ENCODE data around the gene FABP7. TPM values are rescaled to one million over a fixed set of nuclear protein-coding genes. Genes with fewer than 3 reads are reported as not detected.
"Not testable (repeated sequence)": the region's sequence is repeated elsewhere in the genome, so short reads cannot be mapped to it uniquely, and the experiment has no call there.

The FABP7 gene
- total RNA-seq, 1 donor from 2014 or later = 256 TPM

- no peak for DNase-seq (ENCODE audit: low read depth, low spot score)
- no peak overlapping the region for H3K4me3 Mint-ChIP-seq
- no peaks in the 10 kb centered on the region for H3K27me3 Mint-ChIP-seq (ENCODE audit: low read depth)
- H3K27ac Mint-ChIP-seq (ENCODE audit: unreplicated experiment) = peak overlapping the region; percentile 79
- TF ChIP-seq CTCF (conservative IDR thresholded peaks at IDR 0.05) = no peak
- no peaks in the 10 kb centered on the region for H3K36me3 Mint-ChIP-seq (ENCODE audit: low read depth)
- no peaks in the 10 kb centered on the region for H3K9me3 Mint-ChIP-seq
- peaks cover 44% of the 10 kb centered on the region for H3K4me1 Mint-ChIP-seq
Observed at GRCh38 chr6:122735582-122735981, 43.9 kb upstream of the FABP7 start.

GRCh38 chr6:122736163-122736562 lies 43.4 kb upstream of the FABP7 start:
- DNase-seq (ENCODE audit: low read depth, low spot score) = no peak
- Mint-ChIP-seq H3K4me3 (no peak overlapping the region), H3K36me3 (ENCODE audit: low read depth) (no peaks in the 10 kb centered on the region), H3K27ac (ENCODE audit: unreplicated experiment) (no peak overlapping the region), H3K27me3 (ENCODE audit: low read depth) (no peaks in the 10 kb centered on the region), H3K4me1 (peaks cover 41% of the 10 kb centered on the region), H3K9me3 (no peaks in the 10 kb centered on the region)
- TF ChIP-seq CTCF (conservative IDR thresholded peaks at IDR 0.05) = no peak

- Mint-ChIP-seq H3K27ac (ENCODE audit: unreplicated experiment) (no peak overlapping the region), H3K27me3 (ENCODE audit: low read depth) (no peaks in the 10 kb centered on the region), H3K4me1 (peaks cover 41% of the 10 kb centered on the region), H3K36me3 (ENCODE audit: low read depth) (no peaks in the 10 kb centered on the region), H3K4me3 (no peak overlapping the region), H3K9me3 (no peaks in the 10 kb centered on the region)
- DNase-seq (ENCODE audit: low read depth, low spot score) = no peak
- no peak for TF ChIP-seq CTCF (conservative IDR thresholded peaks at IDR 0.05)
Observed at GRCh38 chr6:122736616-122737015, 42.9 kb upstream of the FABP7 start.

GRCh38 chr6:122740091-122740490 lies 39.4 kb upstream of the FABP7 start:
- DNase-seq (ENCODE audit: low read depth, low spot score) = no peak
- H3K36me3 Mint-ChIP-seq (ENCODE audit: low read depth) = no peaks in the 10 kb centered on the region
- no peak overlapping the region for H3K27ac Mint-ChIP-seq (ENCODE audit: unreplicated experiment)
- H3K4me1 Mint-ChIP-seq = peaks cover 16% of the 10 kb centered on the region
- no peak overlapping the region for H3K4me3 Mint-ChIP-seq
- no peak for TF ChIP-seq CTCF (conservative IDR thresholded peaks at IDR 0.05)
- H3K27me3 Mint-ChIP-seq (ENCODE audit: low read depth) = no peaks in the 10 kb centered on the region
- H3K9me3 Mint-ChIP-seq = no peaks in the 10 kb centered on the region

- Mint-ChIP-seq H3K27me3 (ENCODE audit: low read depth) (no peaks in the 10 kb centered on the region), H3K4me3 (no peak overlapping the region), H3K9me3 (no peaks in the 10 kb centered on the region), H3K27ac (ENCODE audit: unreplicated experiment) (no peak overlapping the region), H3K4me1 (peaks cover 8% of the 10 kb centered on the region), H3K36me3 (ENCODE audit: low read depth) (no peaks in the 10 kb centered on the region)
- no peak for DNase-seq (ENCODE audit: low read depth, low spot score)
- no peak for TF ChIP-seq CTCF (conservative IDR thresholded peaks at IDR 0.05)
Observed at GRCh38 chr6:122740936-122741335, 38.6 kb upstream of the FABP7 start.

GRCh38 chr6:122744247-122744646 lies 35.3 kb upstream of the FABP7 start:
- not testable (repeated sequence) for H3K9me3 Mint-ChIP-seq; H3K4me1 Mint-ChIP-seq; H3K27me3 Mint-ChIP-seq (ENCODE audit: low read depth); H3K36me3 Mint-ChIP-seq (ENCODE audit: low read depth); DNase-seq (ENCODE audit: low read depth, low spot score); H3K4me3 Mint-ChIP-seq
- peak overlapping the region; percentile 4 for H3K27ac Mint-ChIP-seq (ENCODE audit: unreplicated experiment)
- TF ChIP-seq CTCF (conservative IDR thresholded peaks at IDR 0.05) = peak; percentile 51

- not testable (repeated sequence) for H3K4me3 Mint-ChIP-seq; H3K9me3 Mint-ChIP-seq; H3K4me1 Mint-ChIP-seq; H3K36me3 Mint-ChIP-seq (ENCODE audit: low read depth); H3K27me3 Mint-ChIP-seq (ENCODE audit: low read depth); DNase-seq (ENCODE audit: low read depth, low spot score)
- peak overlapping the region; percentile 59 for H3K27ac Mint-ChIP-seq (ENCODE audit: unreplicated experiment)
Observed at GRCh38 chr6:122744856-122745255, 34.7 kb upstream of the FABP7 start.

All from neural crest cell (in vitro differentiated cells).